Measurements from ENCODE around the gene ADGRG1. TPM values are rescaled to one million over a fixed set of nuclear protein-coding genes. Genes with fewer than 3 reads are reported as not detected.

ADGRG1 gene
- polyA plus RNA-seq, 1 of the 3 experiments (the other 2 are of a cell fraction) = 7.4 TPM

- no peak overlapping the region for H3K4me3 ChIP-seq (ENCODE audit: low read depth in 2 of 2, low read length in 1 of 2)
- no peaks in the 10 kb centered on the region for H3K36me3 ChIP-seq (replicated peaks in 1 of 2; ENCODE audit: control insufficient read depth in 1 of 2, insufficient read depth in 2 of 2, low read length in 1 of 2)
- no peaks in the 10 kb centered on the region for H4K20me1 ChIP-seq (ENCODE audit: insufficient read depth)
- ChIA-PET POLR2A (no interaction called here), CTCF (interaction anchor here (1.2 to 3.3 kb wide), 3 partner anchors 10 to 41 kb away, joined by 4 to 13 read pairs (median 7); no protein-coding TSS in a partner anchor)
- DNase-seq = peak; percentile 17
- WGBS (ENCODE audit: low lambda C conversion rate) = 87% methylated on average over 4 of the region's 4 CpGs
- H3K27me3 ChIP-seq (ENCODE audit: insufficient read depth) = no peaks in the 10 kb centered on the region
- TF ChIP-seq YY1 (IDR thresholded peaks at IDR 0.05; ENCODE audit: low read depth) (no peak), CTCF (IDR thresholded peaks at IDR 0.05) (no peak), EZH2phosphoT487 (IDR thresholded peaks at IDR 0.05; ENCODE audit: borderline replicate concordance, low read depth) (no peak), RAD21 (IDR thresholded peaks at IDR 0.05; ENCODE audit: low read length) (no peak), FOSL2 (IDR thresholded peaks at IDR 0.05; ENCODE audit: borderline replicate concordance, low read depth) (no peak), CHD2 (IDR thresholded peaks at IDR 0.05; ENCODE audit: low read length, partially characterized antibody) (no peak), ELF1 (IDR thresholded peaks at IDR 0.05) (no peak), TEAD4 (IDR thresholded peaks at IDR 0.05; ENCODE audit: borderline replicate concordance, insufficient read depth) (no peak)
- no peaks in the 10 kb centered on the region for H3F3A ChIP-seq (replicated peaks; ENCODE audit: insufficient read depth)
- H3K4me2 ChIP-seq = no peak overlapping the region
- H3K9me3 ChIP-seq = no peaks in the 10 kb centered on the region
- H3K9ac ChIP-seq = no peak overlapping the region
- H2AFZ ChIP-seq (ENCODE audit: low read depth) = no peak overlapping the region
- H3K9me2 ChIP-seq = no peaks in the 10 kb centered on the region
- peaks cover 0 to 6% of the 10 kb centered on the region in 2 experiments; a peak in 1 of 4 replicates for H3K4me1 ChIP-seq (ENCODE audit: control insufficient read depth in 1 of 2, insufficient read depth in 2 of 2, low read depth in 1 of 2, low read length in 1 of 2)
- H3K27ac ChIP-seq (ENCODE audit: low read depth in 2 of 2, low read length in 1 of 2) = no peak overlapping the region
- H3K79me2 ChIP-seq (ENCODE audit: insufficient read depth) = no peaks in the 10 kb centered on the region
These were observed 11.6 kb upstream of the ADGRG1 start for GRCh38 chr16:57616876-57617275.

- Histone ChIP-seq H3F3A (replicated peaks; ENCODE audit: insufficient read depth) (no peaks in the 10 kb centered on the region), H3K4me2 (no peak overlapping the region), H3K9me3 (no peaks in the 10 kb centered on the region), H3K9me2 (no peaks in the 10 kb centered on the region), H3K9ac (no peak overlapping the region), H3K4me1 (ENCODE audit: control insufficient read depth in 1 of 2, insufficient read depth in 2 of 2, low read depth in 1 of 2, low read length in 1 of 2) (peaks cover 0 to 7% of the 10 kb centered on the region in 2 experiments; a peak in 2 of 4 replicates), H2AFZ (ENCODE audit: low read depth) (no peak overlapping the region), H3K36me3 (replicated peaks in 1 of 2; ENCODE audit: control insufficient read depth in 1 of 2, insufficient read depth in 2 of 2, low read length in 1 of 2) (no peaks in the 10 kb centered on the region), H3K79me2 (ENCODE audit: insufficient read depth) (no peaks in the 10 kb centered on the region), H3K27ac (ENCODE audit: low read depth in 2 of 2, low read length in 1 of 2) (no peak overlapping the region), H4K20me1 (ENCODE audit: insufficient read depth) (no peaks in the 10 kb centered on the region), H3K27me3 (ENCODE audit: insufficient read depth) (no peaks in the 10 kb centered on the region), H3K4me3 (ENCODE audit: low read depth in 2 of 2, low read length in 1 of 2) (no peak overlapping the region)
- 92% methylated on average over 7 of the region's 8 CpGs for WGBS (ENCODE audit: low lambda C conversion rate)
- CTCF ChIA-PET = interaction anchor here (2.3 to 3.3 kb wide), 2 partner anchors 30 to 41 kb away, joined by 7 to 13 read pairs; no protein-coding TSS in a partner anchor
- DNase-seq = peak; percentile 11
- TF ChIP-seq RCOR1 (IDR thresholded peaks at IDR 0.05; ENCODE audit: low read length) = no peak
- no peak for TF ChIP-seq TAF1 (IDR thresholded peaks at IDR 0.05; ENCODE audit: borderline replicate concordance, low read depth, low read length)
- TF ChIP-seq JUND (IDR thresholded peaks at IDR 0.05) = no peak
- TF ChIP-seq CTCF (IDR thresholded peaks at IDR 0.05) = no peak
- TF ChIP-seq NRF1 (IDR thresholded peaks at IDR 0.05; ENCODE audit: low read depth, low read length) = no peak
- no peak for TF ChIP-seq RXRA (IDR thresholded peaks at IDR 0.05; ENCODE audit: borderline replicate concordance, low read depth)
- no peak for TF ChIP-seq CHD2 (IDR thresholded peaks at IDR 0.05; ENCODE audit: low read length, partially characterized antibody)
- TF ChIP-seq RAD21 (IDR thresholded peaks at IDR 0.05; ENCODE audit: low read length) = no peak
- TF ChIP-seq GABPA (IDR thresholded peaks at IDR 0.05; ENCODE audit: low read depth) = no peak
- TF ChIP-seq RFX5 (IDR thresholded peaks at IDR 0.05; ENCODE audit: low read length) = no peak
- TF ChIP-seq TCF12 (IDR thresholded peaks at IDR 0.05) = no peak
- no peak for TF ChIP-seq TEAD4 (IDR thresholded peaks at IDR 0.05; ENCODE audit: borderline replicate concordance, insufficient read depth)
- no peak for TF ChIP-seq MEF2A (IDR thresholded peaks at IDR 0.05; ENCODE audit: borderline replicate concordance, low read depth)
- TF ChIP-seq ELF1 (IDR thresholded peaks at IDR 0.05) = no peak
- no peak for TF ChIP-seq SIN3A (IDR thresholded peaks at IDR 0.05; ENCODE audit: borderline replicate concordance, low read depth, low read length)
- TF ChIP-seq ZBTB33 (IDR thresholded peaks at IDR 0.05; ENCODE audit: borderline replicate concordance, low read depth) = no peak
- TF ChIP-seq EZH2phosphoT487 (IDR thresholded peaks at IDR 0.05; ENCODE audit: borderline replicate concordance, low read depth) = no peak
- TF ChIP-seq NFIC (IDR thresholded peaks at IDR 0.05; ENCODE audit: borderline replicate concordance) = no peak
- TF ChIP-seq SMC3 (IDR thresholded peaks at IDR 0.05; ENCODE audit: low read depth, low read length) = no peak
- POLR2A ChIA-PET = no interaction called here
These were observed 10.8 kb upstream of the ADGRG1 start for GRCh38 chr16:57617604-57618111.
